ENCODE results near the gene KLHDC8B. TPM values are rescaled to one million over a fixed set of nuclear protein-coding genes. Genes with fewer than 3 reads are reported as not detected.

Gene KLHDC8B
- total and polyA plus RNA-seq, 2 donors (not counting 3 experiments of a cell fraction or from before 2014, with no cell fraction given), result 36.0 to 77.8 TPM

GRCh38 chr3:49213541-49213943, 42.1 kb downstream of the KLHDC8B start:
- ChIA-PET POLR2A (no interaction called here), CTCF (no interaction called here)
- H3K4me3 ChIP-seq (replicated peaks in 1 of 3; ENCODE audit: insufficient read depth in 1 of 3, low read depth in 1 of 3, low read length in 3 of 3), result no peak overlapping the region
- no peaks in the 10 kb centered on the region for H3K27me3 ChIP-seq (ENCODE audit: control insufficient read depth in 2 of 2, insufficient read depth in 2 of 2, low read length in 2 of 2)
- FAIRE-seq, result no peak
- peaks cover 3% of the 10 kb centered on the region for H3K4me1 ChIP-seq (ENCODE audit: control insufficient read depth, extremely low read depth, insufficient read depth, low read length)
- TF ChIP-seq POLR2AphosphoS5 (IDR thresholded peaks at IDR 0.05; ENCODE audit: insufficient read depth, low read depth, low read length) (no peak), MYC (IDR thresholded peaks at IDR 0.05; ENCODE audit: low read depth, low read length) (no peak), EZH2 (IDR thresholded peaks at IDR 0.05; ENCODE audit: borderline replicate concordance, low read depth, low read length, severe bottlenecking) (no peak), JUN (IDR thresholded peaks at IDR 0.05; ENCODE audit: borderline replicate concordance, insufficient read depth, insufficient read length, low read depth) (no peak), GATA2 (IDR thresholded peaks at IDR 0.05; ENCODE audit: insufficient read depth, insufficient read length, low read depth, low read length) (no peak), POLR2A (IDR thresholded peaks at IDR 0.05; ENCODE audit: low read depth, low read length) (no peak), FOS (IDR thresholded peaks at IDR 0.05; ENCODE audit: borderline replicate concordance, insufficient read depth, low read length) (no peak)
- TF ChIP-seq, protein P1, sequence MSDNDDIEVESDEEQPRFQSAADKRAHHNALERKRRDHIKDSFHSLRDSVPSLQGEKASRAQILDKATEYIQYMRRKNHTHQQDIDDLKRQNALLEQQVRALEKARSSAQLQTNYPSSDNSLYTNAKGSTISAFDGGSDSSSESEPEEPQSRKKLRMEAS (IDR thresholded peaks at IDR 0.05; ENCODE audit: insufficient read depth, insufficient read length), result no peak
- TF ChIP-seq, protein P2, sequence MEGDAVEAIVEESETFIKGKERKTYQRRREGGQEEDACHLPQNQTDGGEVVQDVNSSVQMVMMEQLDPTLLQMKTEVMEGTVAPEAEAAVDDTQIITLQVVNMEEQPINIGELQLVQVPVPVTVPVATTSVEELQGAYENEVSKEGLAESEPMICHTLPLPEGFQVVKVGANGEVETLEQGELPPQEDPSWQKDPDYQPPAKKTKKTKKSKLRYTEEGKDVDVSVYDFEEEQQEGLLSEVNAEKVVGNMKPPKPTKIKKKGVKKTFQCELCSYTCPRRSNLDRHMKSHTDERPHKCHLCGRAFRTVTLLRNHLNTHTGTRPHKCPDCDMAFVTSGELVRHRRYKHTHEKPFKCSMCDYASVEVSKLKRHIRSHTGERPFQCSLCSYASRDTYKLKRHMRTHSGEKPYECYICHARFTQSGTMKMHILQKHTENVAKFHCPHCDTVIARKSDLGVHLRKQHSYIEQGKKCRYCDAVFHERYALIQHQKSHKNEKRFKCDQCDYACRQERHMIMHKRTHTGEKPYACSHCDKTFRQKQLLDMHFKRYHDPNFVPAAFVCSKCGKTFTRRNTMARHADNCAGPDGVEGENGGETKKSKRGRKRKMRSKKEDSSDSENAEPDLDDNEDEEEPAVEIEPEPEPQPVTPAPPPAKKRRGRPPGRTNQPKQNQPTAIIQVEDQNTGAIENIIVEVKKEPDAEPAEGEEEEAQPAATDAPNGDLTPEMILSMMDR (IDR thresholded peaks at IDR 0.05; ENCODE audit: extremely low read depth in 1 of 2, insufficient read depth in 1 of 2, low read depth in 1 of 2, low read length in 2 of 2), result no peak
- no peaks in the 10 kb centered on the region for H3K9me1 ChIP-seq (replicated peaks; ENCODE audit: control insufficient read depth, extremely low read depth, insufficient read depth, low read length)
- no peaks in the 10 kb centered on the region for H3K36me3 ChIP-seq (ENCODE audit: control insufficient read depth in 2 of 2, extremely low read depth in 1 of 2, insufficient read depth in 2 of 2, low read length in 2 of 2)
- dilution Hi-C loops (cut with MboI; ENCODE audit: extremely low pct_ligation_motif_present, low sequenced_read_pairs) (no loop called here), intact Hi-C loops (cut with micrococcal nuclease) (no loop called here)
- DNase-seq (ENCODE audit: low read depth, low spot score), result no peak
- no peaks in the 10 kb centered on the region for H3K9me3 ChIP-seq (replicated peaks; ENCODE audit: control insufficient read depth, insufficient read depth, low read length)
- no peak overlapping the region for H3K9ac ChIP-seq (replicated peaks; ENCODE audit: extremely low read depth, insufficient read depth, low read length)
- no peak overlapping the region for H3K4me2 ChIP-seq (ENCODE audit: insufficient read depth, low read length)
- H4K20me1 ChIP-seq (replicated peaks; ENCODE audit: control insufficient read depth, extremely low read depth, insufficient read depth, low read length), result no peaks in the 10 kb centered on the region
- BruUV-seq (replicated peaks), result no TSS peak
- H3K27ac ChIP-seq (ENCODE audit: insufficient read depth, low read depth, low read length), result no peak overlapping the region
- no peak overlapping the region for H2AFZ ChIP-seq (ENCODE audit: low read depth, low read length)
- no peaks in the 10 kb centered on the region for H3K79me2 ChIP-seq (ENCODE audit: control insufficient read depth, insufficient read depth, low read length)

All from endothelial cell of umbilical vein (primary cell).